Stimulated activated naive B cell treated with anti-CD40 and anti-IgM and Interleukin-4, amounts not matched to agents 10 μg/mL and 1 μg/mL and 100 μg/mL, for 72 hours (primary cell): Measurements from ENCODE around the gene ZNF611.

ENCODE experiments used
- ATAC-seq, 2 donors: fragments of 150-1000 bp; cut with Tn5 transposase; replicated peaks; 2 replicates each; pipeline ENCODE4 v1.10.0; 2021; ENCODE audit warnings: moderate library complexity in 1 of 2
- DNase-seq: peaks from one replicate; pipeline ENCODE4 v3.0.0; 2021
- H3K27ac Mint-ChIP-seq: one replicate; pipeline ENCODE4 v1.8.0; 2022; ENCODE audit warnings: mild to moderate bottlenecking, mixed read lengths
- H3K27me3 Mint-ChIP-seq, 2 donors: one replicate each; pipeline ENCODE4 v1.8.0; 2022; ENCODE audit warnings: mixed read lengths in 2 of 2
- H3K36me3 Mint-ChIP-seq, 2 donors: one replicate each; pipeline ENCODE4 v1.8.0; 2022; ENCODE audit warnings: mixed read lengths in 2 of 2, mild to moderate bottlenecking in 1 of 2
- H3K4me1 Mint-ChIP-seq, 2 donors: one replicate each; pipeline ENCODE4 v1.8.0; 2022; ENCODE audit warnings: mixed read lengths in 2 of 2, mild to moderate bottlenecking in 1 of 2
- H3K4me3 Mint-ChIP-seq, 2 donors: one replicate each; pipeline ENCODE4 v1.8.0; 2022; ENCODE audit warnings: mild to moderate bottlenecking in 2 of 2, mixed read lengths in 2 of 2, moderate library complexity in 1 of 2
- H3K9me3 Mint-ChIP-seq, 2 donors: one replicate each; pipeline ENCODE4 v1.8.0; 2022; ENCODE audit warnings: mixed read lengths in 2 of 2, mild to moderate bottlenecking in 1 of 2

Gene ZNF611

GRCh38 chr19:52653161-52653560 lies 81.7 kb downstream of the ZNF611 start:
- no peak for DNase-seq
- Mint-ChIP-seq H3K36me3 (peaks cover 68 to 77% of the 10 kb centered on the region in 2 donors), H3K4me1 (no peaks in the 10 kb centered on the region), H3K4me3 (no peak overlapping the region), H3K27me3 (no peaks in the 10 kb centered on the region), H3K9me3 (peaks cover under 1 to 13% of the 10 kb centered on the region in 2 donors), H3K27ac (no peak overlapping the region)
- ATAC-seq, result no peak
